Liver (tissue), 3 donors: ENCODE results near the gene VWA3A.
"Not testable (repeated sequence)": the region's sequence is repeated elsewhere in the genome, so short reads cannot be mapped to it uniquely, and the experiment has no call there.

Source experiments
- EGR1 ChIP-seq, 2 donors: IDR thresholded peaks; 2 replicates each; pipeline ENCODE4 v1.6.1; 2016 to 2018; ENCODE audit warnings: antibody characterized with exemption in 2 of 2, low read depth in 2 of 2
- GABPA ChIP-seq, 2 donors: IDR thresholded peaks in 1 of 2; conservative IDR thresholded peaks in 1 of 2; 2 replicates each; pipeline ENCODE4 v1.6.1; 2016; ENCODE audit warnings: antibody characterized with exemption in 2 of 2, mild to moderate bottlenecking in 1 of 2, moderate library complexity in 1 of 2
- JUND ChIP-seq, 2 donors: IDR thresholded peaks; 2 replicates each; pipeline ENCODE4 v1.6.1; 2016; ENCODE audit warnings: antibody characterized with exemption in 2 of 2
- RXRA ChIP-seq, 2 donors: IDR thresholded peaks; 2 replicates each; pipeline ENCODE4 v1.6.1; 2017 to 2018; ENCODE audit warnings: antibody characterized with exemption in 2 of 2, mild to moderate bottlenecking in 1 of 2
- TAF1 ChIP-seq: conservative IDR thresholded peaks from 2 replicates; pipeline ENCODE4 v1.6.1; 2016; ENCODE audit warnings: antibody characterized with exemption, mild to moderate bottlenecking
- TF ChIP-seq, protein P1 (sequence below): fragments of 150-350 bp; IDR thresholded peaks from 2 replicates; pipeline ENCODE4 v1.5.1; 2017; ENCODE audit warnings: improper control_type of control experiment, low read depth, low read length; ENCODE audit not compliant: missing input control
- TF ChIP-seq, protein P2 (sequence below): IDR thresholded peaks from 2 replicates; pipeline ENCODE4 v1.6.1; 2016; ENCODE audit warnings: antibody characterized with exemption, mild to moderate bottlenecking
- TF ChIP-seq, protein P3 (sequence below): IDR thresholded peaks from 2 replicates; pipeline ENCODE4 v1.6.1; 2016; ENCODE audit warnings: antibody characterized with exemption
- TF ChIP-seq, protein P4 (sequence below): IDR thresholded peaks from 2 replicates; pipeline ENCODE4 v1.6.1; 2016; ENCODE audit warnings: antibody characterized with exemption
- donor health status: healthy.
- donor health status: healthy.

DNA sequence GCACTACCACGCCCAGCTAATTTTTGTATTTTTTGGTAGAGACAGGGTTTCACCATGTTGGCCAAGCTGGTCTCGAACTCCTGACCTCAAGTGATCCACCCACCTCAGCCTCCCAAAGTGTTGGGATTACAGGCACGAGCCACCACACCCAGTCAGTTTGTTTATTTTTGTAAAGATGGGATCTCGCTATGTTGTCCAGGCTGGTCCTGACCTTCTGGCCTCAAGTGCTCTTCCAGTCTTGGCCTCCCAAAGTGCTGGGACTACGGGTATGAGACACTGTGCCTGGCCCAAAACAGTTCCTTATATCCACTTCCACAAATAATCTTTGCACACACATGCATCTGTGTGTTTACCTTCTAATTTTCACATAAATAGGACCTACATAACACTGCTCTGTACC, 19.3 kb downstream of the VWA3A start:
- TF ChIP-seq, protein P1, sequence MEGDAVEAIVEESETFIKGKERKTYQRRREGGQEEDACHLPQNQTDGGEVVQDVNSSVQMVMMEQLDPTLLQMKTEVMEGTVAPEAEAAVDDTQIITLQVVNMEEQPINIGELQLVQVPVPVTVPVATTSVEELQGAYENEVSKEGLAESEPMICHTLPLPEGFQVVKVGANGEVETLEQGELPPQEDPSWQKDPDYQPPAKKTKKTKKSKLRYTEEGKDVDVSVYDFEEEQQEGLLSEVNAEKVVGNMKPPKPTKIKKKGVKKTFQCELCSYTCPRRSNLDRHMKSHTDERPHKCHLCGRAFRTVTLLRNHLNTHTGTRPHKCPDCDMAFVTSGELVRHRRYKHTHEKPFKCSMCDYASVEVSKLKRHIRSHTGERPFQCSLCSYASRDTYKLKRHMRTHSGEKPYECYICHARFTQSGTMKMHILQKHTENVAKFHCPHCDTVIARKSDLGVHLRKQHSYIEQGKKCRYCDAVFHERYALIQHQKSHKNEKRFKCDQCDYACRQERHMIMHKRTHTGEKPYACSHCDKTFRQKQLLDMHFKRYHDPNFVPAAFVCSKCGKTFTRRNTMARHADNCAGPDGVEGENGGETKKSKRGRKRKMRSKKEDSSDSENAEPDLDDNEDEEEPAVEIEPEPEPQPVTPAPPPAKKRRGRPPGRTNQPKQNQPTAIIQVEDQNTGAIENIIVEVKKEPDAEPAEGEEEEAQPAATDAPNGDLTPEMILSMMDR, result not testable (repeated sequence)
- not testable (repeated sequence) for TF ChIP-seq RXRA (IDR thresholded peaks at IDR 0.05); EGR1 (IDR thresholded peaks at IDR 0.05; ENCODE audit: low read depth in 2 of 2); JUND (IDR thresholded peaks at IDR 0.05); TAF1; GABPA (IDR thresholded peaks at IDR 0.05 in 1 of 2, conservative IDR thresholded peaks at IDR 0.05 in 1 of 2)
- TF ChIP-seq, protein P2, sequence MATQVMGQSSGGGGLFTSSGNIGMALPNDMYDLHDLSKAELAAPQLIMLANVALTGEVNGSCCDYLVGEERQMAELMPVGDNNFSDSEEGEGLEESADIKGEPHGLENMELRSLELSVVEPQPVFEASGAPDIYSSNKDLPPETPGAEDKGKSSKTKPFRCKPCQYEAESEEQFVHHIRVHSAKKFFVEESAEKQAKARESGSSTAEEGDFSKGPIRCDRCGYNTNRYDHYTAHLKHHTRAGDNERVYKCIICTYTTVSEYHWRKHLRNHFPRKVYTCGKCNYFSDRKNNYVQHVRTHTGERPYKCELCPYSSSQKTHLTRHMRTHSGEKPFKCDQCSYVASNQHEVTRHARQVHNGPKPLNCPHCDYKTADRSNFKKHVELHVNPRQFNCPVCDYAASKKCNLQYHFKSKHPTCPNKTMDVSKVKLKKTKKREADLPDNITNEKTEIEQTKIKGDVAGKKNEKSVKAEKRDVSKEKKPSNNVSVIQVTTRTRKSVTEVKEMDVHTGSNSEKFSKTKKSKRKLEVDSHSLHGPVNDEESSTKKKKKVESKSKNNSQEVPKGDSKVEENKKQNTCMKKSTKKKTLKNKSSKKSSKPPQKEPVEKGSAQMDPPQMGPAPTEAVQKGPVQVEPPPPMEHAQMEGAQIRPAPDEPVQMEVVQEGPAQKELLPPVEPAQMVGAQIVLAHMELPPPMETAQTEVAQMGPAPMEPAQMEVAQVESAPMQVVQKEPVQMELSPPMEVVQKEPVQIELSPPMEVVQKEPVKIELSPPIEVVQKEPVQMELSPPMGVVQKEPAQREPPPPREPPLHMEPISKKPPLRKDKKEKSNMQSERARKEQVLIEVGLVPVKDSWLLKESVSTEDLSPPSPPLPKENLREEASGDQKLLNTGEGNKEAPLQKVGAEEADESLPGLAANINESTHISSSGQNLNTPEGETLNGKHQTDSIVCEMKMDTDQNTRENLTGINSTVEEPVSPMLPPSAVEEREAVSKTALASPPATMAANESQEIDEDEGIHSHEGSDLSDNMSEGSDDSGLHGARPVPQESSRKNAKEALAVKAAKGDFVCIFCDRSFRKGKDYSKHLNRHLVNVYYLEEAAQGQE, result not testable (repeated sequence)
- TF ChIP-seq, protein P3, sequence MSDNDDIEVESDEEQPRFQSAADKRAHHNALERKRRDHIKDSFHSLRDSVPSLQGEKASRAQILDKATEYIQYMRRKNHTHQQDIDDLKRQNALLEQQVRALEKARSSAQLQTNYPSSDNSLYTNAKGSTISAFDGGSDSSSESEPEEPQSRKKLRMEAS, result not testable (repeated sequence)
- TF ChIP-seq, protein P4, sequence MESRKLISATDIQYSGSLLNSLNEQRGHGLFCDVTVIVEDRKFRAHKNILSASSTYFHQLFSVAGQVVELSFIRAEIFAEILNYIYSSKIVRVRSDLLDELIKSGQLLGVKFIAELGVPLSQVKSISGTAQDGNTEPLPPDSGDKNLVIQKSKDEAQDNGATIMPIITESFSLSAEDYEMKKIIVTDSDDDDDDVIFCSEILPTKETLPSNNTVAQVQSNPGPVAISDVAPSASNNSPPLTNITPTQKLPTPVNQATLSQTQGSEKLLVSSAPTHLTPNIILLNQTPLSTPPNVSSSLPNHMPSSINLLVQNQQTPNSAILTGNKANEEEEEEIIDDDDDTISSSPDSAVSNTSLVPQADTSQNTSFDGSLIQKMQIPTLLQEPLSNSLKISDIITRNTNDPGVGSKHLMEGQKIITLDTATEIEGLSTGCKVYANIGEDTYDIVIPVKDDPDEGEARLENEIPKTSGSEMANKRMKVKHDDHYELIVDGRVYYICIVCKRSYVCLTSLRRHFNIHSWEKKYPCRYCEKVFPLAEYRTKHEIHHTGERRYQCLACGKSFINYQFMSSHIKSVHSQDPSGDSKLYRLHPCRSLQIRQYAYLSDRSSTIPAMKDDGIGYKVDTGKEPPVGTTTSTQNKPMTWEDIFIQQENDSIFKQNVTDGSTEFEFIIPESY, result not testable (repeated sequence)
